LNCaP clone FGC (cell line): Measurements from ENCODE around the gene SLN.
A peak's percentile ranks its signal among the peaks of the same experiment; 100 is the strongest.
"Not testable (repeated sequence)": the region's sequence is repeated elsewhere in the genome, so short reads cannot be mapped to it uniquely, and the experiment has no call there.

ENCODE experiments used
- DNase-seq: peaks from one replicate; pipeline ENCODE4 v3.0.0-alpha.2; 2011; ENCODE audit warnings: low read depth
- H3K4me3 ChIP-seq: 2 replicates; pipeline ENCODE4 v1.5.1; 2011; ENCODE audit warnings: mild to moderate bottlenecking, low read depth, low read length, control low read depth
- TF ChIP-seq, protein P1 (sequence below): IDR thresholded peaks from 2 replicates; pipeline ENCODE4 v1.5.1; 2012; ENCODE audit warnings: mild to moderate bottlenecking; ENCODE audit not compliant: control insufficient read depth, insufficient read depth; ENCODE audit errors: extremely low read depth

The SLN gene

DNA sequence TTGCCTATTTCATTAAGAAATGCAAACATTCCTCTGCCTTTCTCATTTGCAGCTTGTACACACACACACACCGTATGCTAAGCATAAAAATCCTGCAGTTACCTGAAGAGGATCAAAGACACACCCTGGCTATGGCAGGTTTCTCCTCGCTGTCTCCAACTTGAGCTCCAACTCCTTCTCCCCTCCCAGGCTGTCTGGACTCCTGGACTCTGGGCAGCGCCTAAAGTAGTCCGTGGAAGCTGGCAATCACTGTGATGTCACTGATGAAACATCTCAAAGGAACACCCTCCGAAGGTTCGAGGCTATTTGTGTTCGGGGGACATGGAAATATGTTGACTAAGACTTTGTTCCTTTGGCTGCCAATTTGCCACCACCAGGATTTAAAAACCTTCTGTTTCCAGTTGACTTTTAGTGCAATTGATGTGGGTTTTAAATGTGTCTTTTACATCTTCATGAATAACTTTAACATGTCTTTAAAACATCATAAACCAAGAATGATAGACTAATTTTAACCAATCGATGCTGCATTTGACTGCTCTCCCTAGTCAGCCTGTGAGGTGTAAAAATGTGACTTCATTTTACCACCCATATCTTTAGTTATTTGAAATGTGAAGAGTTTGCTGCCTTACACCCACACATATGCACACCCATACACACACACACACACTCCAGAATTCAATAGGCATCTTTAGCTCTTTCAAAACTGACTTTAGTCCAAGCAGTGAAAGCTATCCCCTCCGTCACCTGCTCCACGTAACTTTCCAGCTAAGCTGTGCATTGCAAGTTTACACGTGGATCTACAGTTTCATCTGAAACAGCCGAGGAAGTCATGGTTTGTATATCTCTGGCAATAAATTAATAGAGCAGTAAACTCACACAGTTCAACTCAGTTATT lies at the start of gene SLN:
Gene SLN, minus strand, starts transcription at position 196 of the 895 bp plus-strand sequence.
- no peak within 1 kb of the TSS for H3K4me3 ChIP-seq
- TF ChIP-seq, protein P1, sequence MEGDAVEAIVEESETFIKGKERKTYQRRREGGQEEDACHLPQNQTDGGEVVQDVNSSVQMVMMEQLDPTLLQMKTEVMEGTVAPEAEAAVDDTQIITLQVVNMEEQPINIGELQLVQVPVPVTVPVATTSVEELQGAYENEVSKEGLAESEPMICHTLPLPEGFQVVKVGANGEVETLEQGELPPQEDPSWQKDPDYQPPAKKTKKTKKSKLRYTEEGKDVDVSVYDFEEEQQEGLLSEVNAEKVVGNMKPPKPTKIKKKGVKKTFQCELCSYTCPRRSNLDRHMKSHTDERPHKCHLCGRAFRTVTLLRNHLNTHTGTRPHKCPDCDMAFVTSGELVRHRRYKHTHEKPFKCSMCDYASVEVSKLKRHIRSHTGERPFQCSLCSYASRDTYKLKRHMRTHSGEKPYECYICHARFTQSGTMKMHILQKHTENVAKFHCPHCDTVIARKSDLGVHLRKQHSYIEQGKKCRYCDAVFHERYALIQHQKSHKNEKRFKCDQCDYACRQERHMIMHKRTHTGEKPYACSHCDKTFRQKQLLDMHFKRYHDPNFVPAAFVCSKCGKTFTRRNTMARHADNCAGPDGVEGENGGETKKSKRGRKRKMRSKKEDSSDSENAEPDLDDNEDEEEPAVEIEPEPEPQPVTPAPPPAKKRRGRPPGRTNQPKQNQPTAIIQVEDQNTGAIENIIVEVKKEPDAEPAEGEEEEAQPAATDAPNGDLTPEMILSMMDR: no peak
- no peak for DNase-seq

DNA sequence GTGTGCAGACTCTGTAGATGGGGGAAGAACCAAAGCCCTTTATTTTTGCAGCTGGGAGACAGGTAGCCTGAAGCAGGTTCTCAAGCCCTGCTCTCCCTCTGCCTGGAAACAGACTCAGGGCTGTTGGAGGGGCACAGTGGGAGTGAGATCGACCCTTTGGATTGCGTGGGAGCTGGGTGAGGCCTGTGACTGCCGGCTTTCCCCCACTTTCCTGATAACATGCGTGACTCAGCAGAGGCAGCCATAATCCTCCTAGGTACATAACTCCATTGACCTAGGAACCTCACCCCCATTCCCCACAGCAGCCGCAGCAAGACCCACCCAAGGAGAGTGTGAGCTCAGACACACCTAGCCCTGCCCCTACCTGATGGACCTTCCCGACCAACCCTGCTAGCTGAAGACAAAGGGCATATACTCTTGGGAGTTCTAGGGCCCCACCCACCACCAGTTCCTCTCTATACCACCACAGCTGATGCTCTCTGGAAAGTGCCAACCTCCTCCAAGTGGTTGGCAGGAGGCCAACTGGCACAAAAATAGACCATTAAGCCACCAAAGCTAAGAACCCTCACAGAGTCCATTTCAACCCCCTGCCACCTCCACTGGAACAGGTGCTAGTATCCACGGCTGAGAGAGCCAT lies 47.0 kb upstream of the SLN start:
- not testable (repeated sequence) for H3K4me3 ChIP-seq, DNase-seq

GRCh38 chr11:107757661-107758060 lies 45.8 kb upstream of the SLN start:
- DNase-seq: no peak
- no peak overlapping the region for H3K4me3 ChIP-seq
- TF ChIP-seq, protein P1: no peak

DNA sequence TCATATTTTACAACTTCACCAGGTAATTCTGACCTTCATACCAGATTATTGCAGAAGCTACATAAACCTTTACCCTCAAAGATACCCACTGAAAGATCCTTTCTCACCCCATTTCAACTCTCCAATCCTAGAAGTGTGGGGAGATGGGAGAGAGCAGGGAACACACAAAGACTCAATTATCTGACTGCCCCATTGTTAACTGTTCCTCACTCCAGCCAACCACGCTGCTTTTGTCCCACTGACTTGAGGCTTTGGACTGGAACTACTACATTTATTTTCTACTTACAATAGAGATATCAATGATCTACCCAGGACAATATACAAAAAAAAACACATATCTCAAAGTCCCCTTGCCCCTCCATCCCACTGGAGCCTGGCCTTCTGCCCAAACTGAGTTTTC lies 44.7 kb upstream of the SLN start:
- TF ChIP-seq, protein P1: no peak
- DNase-seq: no peak
- no peak overlapping the region for H3K4me3 ChIP-seq

- no peak for DNase-seq
- no peak overlapping the region for H3K4me3 ChIP-seq
- TF ChIP-seq, protein P1: no peak
Measured at GRCh38 chr11:107752949-107753822, 41.3 kb upstream of the SLN start.

DNA sequence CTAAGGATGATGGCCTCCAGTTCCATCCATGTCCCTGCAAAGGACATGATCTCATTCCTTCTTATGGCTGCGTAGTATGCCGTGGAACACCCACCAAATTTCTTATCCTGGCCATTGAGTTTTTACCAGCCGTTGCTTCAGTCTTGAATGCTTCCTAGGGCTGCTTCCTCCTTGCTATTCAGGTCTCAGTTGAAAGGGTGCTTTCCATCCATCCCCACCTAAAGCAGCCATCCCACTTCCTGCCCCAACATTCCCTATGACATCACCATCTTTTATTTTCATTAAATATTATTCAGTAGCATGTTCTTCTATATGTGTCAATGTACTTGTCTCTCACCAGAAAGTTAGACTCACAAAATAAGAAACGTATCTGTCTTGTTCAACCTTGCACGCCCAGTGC lies 40.7 kb upstream of the SLN start:
- TF ChIP-seq, protein P1: no peak
- no peak for DNase-seq
- no peak overlapping the region for H3K4me3 ChIP-seq

GRCh38 chr11:107751082-107751481 lies 39.2 kb upstream of the SLN start:
- DNase-seq: peak; percentile 4
- TF ChIP-seq, protein P1: no peak
- H3K4me3 ChIP-seq: no peak overlapping the region
